NCI-H2227 (cell line): ENCODE data around the gene NRSN1.

ENCODE experiments used
- DNase-seq: peaks from one replicate; lab custom pipeline; 2025; ENCODE audit not compliant: unreplicated experiment; lab: John Stamatoyannopoulos, UW

The NRSN1 gene

GRCh38 chr6:24125980-24126379 lies at the start of gene NRSN1:
TSS of gene NRSN1 (plus strand) at chr6:24126215. CDS start at chr6:24134328, 8,113 bp downstream.
- peak; percentile 93 for DNase-seq

GRCh38 chr6:24078200-24078599 lies 47.8 kb upstream of the NRSN1 start:
- DNase-seq, result no peak

- DNase-seq, result no peak
Observed at GRCh38 chr6:24079076-24079475, 46.9 kb upstream of the NRSN1 start.

- no peak for DNase-seq
Observed at GRCh38 chr6:24080711-24081110, 45.3 kb upstream of the NRSN1 start.

- DNase-seq, result peak; percentile 36
Observed at GRCh38 chr6:24089736-24090135, 36.3 kb upstream of the NRSN1 start.

GRCh38 chr6:24092407-24092806 lies 33.6 kb upstream of the NRSN1 start:
- DNase-seq, result no peak

GRCh38 chr6:24093381-24093780 lies 32.6 kb upstream of the NRSN1 start:
- DNase-seq, result no peak

GRCh38 chr6:24099181-24099580 lies 26.8 kb upstream of the NRSN1 start:
- DNase-seq, result no peak

GRCh38 chr6:24100024-24100769 lies 25.8 kb upstream of the NRSN1 start:
- no peak for DNase-seq

GRCh38 chr6:24100770-24101155 lies 25.3 kb upstream of the NRSN1 start:
- DNase-seq, result no peak

GRCh38 chr6:24105191-24105590 lies 20.8 kb upstream of the NRSN1 start:
- no peak for DNase-seq

- DNase-seq, result no peak
Observed at GRCh38 chr6:24106291-24106690, 19.7 kb upstream of the NRSN1 start.

- DNase-seq, result no peak
Observed at GRCh38 chr6:24107294-24107693, 18.7 kb upstream of the NRSN1 start.

GRCh38 chr6:24108056-24108455 lies 18.0 kb upstream of the NRSN1 start:
- no peak for DNase-seq

- no peak for DNase-seq
Observed at GRCh38 chr6:24110417-24110816, 15.6 kb upstream of the NRSN1 start.

- DNase-seq, result no peak
Observed at GRCh38 chr6:24113891-24114290, 12.1 kb upstream of the NRSN1 start.

GRCh38 chr6:24117021-24117420 lies 9.0 kb upstream of the NRSN1 start:
- no peak for DNase-seq

GRCh38 chr6:24122139-24122538 lies 3.9 kb upstream of the NRSN1 start:
- no peak for DNase-seq

GRCh38 chr6:24126586-24127192 lies 674 bp downstream of the NRSN1 start:
- peak; percentile 24 for DNase-seq

GRCh38 chr6:24127316-24127715 lies 1.3 kb downstream of the NRSN1 start:
- DNase-seq, result no peak

- DNase-seq, result no peak
Observed at GRCh38 chr6:24131751-24132150, 5.7 kb downstream of the NRSN1 start.

GRCh38 chr6:24139080-24139479 lies 13.1 kb downstream of the NRSN1 start:
- DNase-seq, result no peak

- no peak for DNase-seq
Observed at GRCh38 chr6:24139639-24140038, 13.6 kb downstream of the NRSN1 start.
